ENCODE measurements around the gene SUSD6. TPM values are rescaled to one million over a fixed set of nuclear protein-coding genes. Genes with fewer than 3 reads are reported as not detected.

SUSD6 gene
- total and polyA plus RNA-seq, 4 donors: 16.0 to 75.1 (median 61.0) TPM

DNA sequence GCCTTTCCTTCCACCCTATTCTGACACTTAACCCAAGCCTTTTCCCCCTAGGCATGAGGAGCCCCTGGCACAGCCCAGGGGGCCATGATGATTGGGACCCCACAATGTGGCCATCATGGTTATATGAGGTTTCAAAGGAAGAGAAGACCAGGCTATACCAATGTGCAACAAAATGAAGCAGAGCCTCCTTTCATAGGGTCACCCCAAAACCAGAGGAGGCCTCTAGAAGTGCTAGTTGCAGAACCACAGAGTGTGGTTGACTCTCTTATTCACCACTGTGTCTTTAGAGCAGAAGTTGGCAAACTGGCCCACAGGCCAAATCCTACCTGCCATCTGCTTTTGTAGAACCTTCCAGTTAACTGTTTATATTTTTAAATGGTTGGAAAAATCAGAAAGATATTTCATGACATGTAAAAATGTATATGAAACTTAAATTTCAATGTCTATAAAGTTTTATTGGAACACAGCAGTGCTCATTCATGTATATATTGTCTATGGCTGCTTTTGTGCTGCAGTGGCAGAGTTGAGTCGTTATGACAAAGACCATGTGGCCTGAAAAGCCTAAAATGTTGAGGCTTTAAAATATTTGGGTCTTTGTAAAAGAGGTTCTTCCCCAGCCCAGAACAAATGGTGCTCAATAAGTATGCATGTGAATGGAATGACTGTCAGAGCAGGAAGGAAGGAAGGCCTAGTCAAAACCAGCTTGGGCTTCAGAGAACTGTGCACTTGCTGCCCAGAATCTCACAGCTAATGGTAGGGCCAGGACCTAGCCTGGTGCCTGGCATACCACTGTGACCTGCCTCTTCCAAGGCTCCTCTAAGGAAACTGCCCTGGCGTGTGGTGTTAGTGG lies 49.2 kb downstream of the SUSD6 start:
- Histone ChIP-seq H3K4me3 (no peak overlapping the region), H3K27ac (ENCODE audit: low read depth in 1 of 2, low read length in 1 of 2) (peak overlapping the region in 1 of 2 donors; percentile 43), H3K9ac (ENCODE audit: insufficient read depth in 1 of 2, low read length in 2 of 2) (no peak overlapping the region), H3K4me1 (ENCODE audit: control insufficient read depth in 5 of 5, insufficient read depth in 5 of 5, low read length in 5 of 5) (peaks cover 15 to 44% (median 18%) of the 10 kb centered on the region in 5 donors), H3K9me3 (ENCODE audit: control insufficient read depth in 4 of 4, insufficient read depth in 3 of 4, low read length in 3 of 4) (no peaks in the 10 kb centered on the region), H3K27me3 (ENCODE audit: control insufficient read depth in 3 of 3, insufficient read depth in 3 of 3, low read length in 2 of 3) (no peaks in the 10 kb centered on the region), H3K36me3 (ENCODE audit: control insufficient read depth in 4 of 4, insufficient read depth in 4 of 4, low read length in 4 of 4) (peaks cover 0 to 11% (median 9%) of the 10 kb centered on the region in 4 donors)
- WGBS, 2 donors: 79 to 99% methylated on average over 2 of the region's 2 CpGs
- TF ChIP-seq, protein P1, sequence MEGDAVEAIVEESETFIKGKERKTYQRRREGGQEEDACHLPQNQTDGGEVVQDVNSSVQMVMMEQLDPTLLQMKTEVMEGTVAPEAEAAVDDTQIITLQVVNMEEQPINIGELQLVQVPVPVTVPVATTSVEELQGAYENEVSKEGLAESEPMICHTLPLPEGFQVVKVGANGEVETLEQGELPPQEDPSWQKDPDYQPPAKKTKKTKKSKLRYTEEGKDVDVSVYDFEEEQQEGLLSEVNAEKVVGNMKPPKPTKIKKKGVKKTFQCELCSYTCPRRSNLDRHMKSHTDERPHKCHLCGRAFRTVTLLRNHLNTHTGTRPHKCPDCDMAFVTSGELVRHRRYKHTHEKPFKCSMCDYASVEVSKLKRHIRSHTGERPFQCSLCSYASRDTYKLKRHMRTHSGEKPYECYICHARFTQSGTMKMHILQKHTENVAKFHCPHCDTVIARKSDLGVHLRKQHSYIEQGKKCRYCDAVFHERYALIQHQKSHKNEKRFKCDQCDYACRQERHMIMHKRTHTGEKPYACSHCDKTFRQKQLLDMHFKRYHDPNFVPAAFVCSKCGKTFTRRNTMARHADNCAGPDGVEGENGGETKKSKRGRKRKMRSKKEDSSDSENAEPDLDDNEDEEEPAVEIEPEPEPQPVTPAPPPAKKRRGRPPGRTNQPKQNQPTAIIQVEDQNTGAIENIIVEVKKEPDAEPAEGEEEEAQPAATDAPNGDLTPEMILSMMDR (IDR thresholded peaks at IDR 0.05; ENCODE audit: control extremely low read depth, extremely low read depth): no peak
- ATAC-seq (ENCODE audit: insufficient read depth, low FRiP score): no peak
- no peak for DNase-seq

DNA sequence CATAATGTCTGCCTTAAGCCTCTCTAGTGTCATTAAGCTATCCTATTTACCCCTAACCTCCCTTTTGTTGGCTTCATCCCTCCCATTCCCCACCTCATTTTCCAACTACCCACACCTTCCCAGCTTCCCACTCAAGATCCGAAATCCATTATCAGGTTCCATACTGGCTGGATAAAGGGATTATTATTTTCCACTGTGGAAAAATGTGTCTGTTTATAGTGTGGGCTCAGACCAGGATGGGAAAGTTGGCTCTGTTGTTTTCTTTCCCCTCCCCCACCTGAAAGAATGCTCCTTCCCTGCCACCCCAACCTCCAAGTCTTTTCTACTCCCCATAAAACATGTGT lies 49.8 kb downstream of the SUSD6 start:
- 70 to 86% methylated on average over 1 of the region's 1 CpG for WGBS, 2 donors
- DNase-seq (no peak), ATAC-seq (ENCODE audit: insufficient read depth, low FRiP score) (no peak)
- Histone ChIP-seq H3K9me3 (ENCODE audit: control insufficient read depth in 4 of 4, insufficient read depth in 3 of 4, low read length in 3 of 4) (no peaks in the 10 kb centered on the region), H3K36me3 (ENCODE audit: control insufficient read depth in 4 of 4, insufficient read depth in 4 of 4, low read length in 4 of 4) (peaks cover 0 to 11% (median 9%) of the 10 kb centered on the region in 4 donors), H3K9ac (ENCODE audit: insufficient read depth in 1 of 2, low read length in 2 of 2) (no peak overlapping the region), H3K4me1 (ENCODE audit: control insufficient read depth in 5 of 5, insufficient read depth in 5 of 5, low read length in 5 of 5) (peaks cover 15 to 49% (median 19%) of the 10 kb centered on the region in 5 donors), H3K27ac (ENCODE audit: low read depth in 1 of 2, low read length in 1 of 2) (peak overlapping the region in 1 of 2 donors; percentile 43), H3K4me3 (no peak overlapping the region), H3K27me3 (ENCODE audit: control insufficient read depth in 3 of 3, insufficient read depth in 3 of 3, low read length in 2 of 3) (no peaks in the 10 kb centered on the region)
- TF ChIP-seq, protein P1 (IDR thresholded peaks at IDR 0.05; ENCODE audit: control extremely low read depth, extremely low read depth): no peak

DNA sequence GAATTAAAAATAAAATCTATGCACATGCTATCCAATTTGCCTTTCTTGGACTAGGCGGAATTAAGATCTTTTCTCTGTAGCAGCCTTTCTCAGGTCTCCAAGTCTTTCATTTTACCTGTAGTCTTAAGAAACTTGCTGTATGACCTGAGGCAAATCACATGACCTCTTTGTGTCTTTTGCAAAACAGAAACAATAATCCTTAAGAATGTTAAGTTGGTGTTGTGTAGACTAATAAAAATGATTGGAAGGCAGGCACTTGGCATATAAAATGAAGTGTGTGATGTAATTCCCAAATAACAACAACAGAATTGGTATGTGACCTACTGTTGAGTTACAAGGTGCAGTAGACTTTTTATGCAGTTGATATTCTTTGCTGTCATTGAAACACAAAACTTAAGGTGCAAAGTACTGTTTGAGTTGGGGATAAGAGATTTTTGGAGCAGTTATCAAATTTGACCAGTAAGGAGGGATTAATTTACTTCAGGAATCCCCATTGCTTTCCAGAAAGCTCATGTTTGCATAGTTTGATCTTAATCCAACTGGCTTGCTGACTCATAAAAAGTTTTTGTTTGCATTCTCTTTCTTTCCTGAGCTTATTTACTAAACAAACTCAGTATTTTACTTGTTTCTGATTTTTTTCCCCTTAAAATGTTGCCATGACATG lies 51.4 kb downstream of the SUSD6 start:
- H3K9ac ChIP-seq (ENCODE audit: insufficient read depth in 1 of 2, low read length in 2 of 2): peak overlapping the region in 1 of 2 donors; percentile 57
- no peak overlapping the region for H3K4me3 ChIP-seq
- DNase-seq: no peak
- no peaks in the 10 kb centered on the region for H3K9me3 ChIP-seq (ENCODE audit: control insufficient read depth in 4 of 4, insufficient read depth in 3 of 4, low read length in 3 of 4)
- WGBS, 2 donors: 90 to 95% methylated on average over 1 of the region's 1 CpG
- no peak overlapping the region for H3K27ac ChIP-seq (ENCODE audit: low read depth in 1 of 2, low read length in 1 of 2)
- H3K27me3 ChIP-seq (ENCODE audit: control insufficient read depth in 3 of 3, insufficient read depth in 3 of 3, low read length in 2 of 3): no peaks in the 10 kb centered on the region
- no peak for ATAC-seq (ENCODE audit: insufficient read depth, low FRiP score)
- peaks cover 18 to 56% (median 20%) of the 10 kb centered on the region in 5 donors for H3K4me1 ChIP-seq (ENCODE audit: control insufficient read depth in 5 of 5, insufficient read depth in 5 of 5, low read length in 5 of 5)
- H3K36me3 ChIP-seq (ENCODE audit: control insufficient read depth in 4 of 4, insufficient read depth in 4 of 4, low read length in 4 of 4): peaks cover 0 to 11% (median 9%) of the 10 kb centered on the region in 4 donors
- TF ChIP-seq, protein P1 (IDR thresholded peaks at IDR 0.05; ENCODE audit: control extremely low read depth, extremely low read depth): no peak
